PFSK-1 (cell line): ENCODE data around the gene OR1J1.

Experiments
- POLR2AphosphoS5 ChIP-seq: IDR thresholded peaks from 2 replicates; pipeline ENCODE4 v1.6.1; 2012; ENCODE audit warnings: low read depth, mild to moderate bottlenecking, control low read depth, low read length, moderate library complexity
- REST ChIP-seq, 2 experiments: IDR thresholded peaks; 2 replicates each; pipeline versions ENCODE4 v1.6.1 to v1.8.0; 2011 to 2012; ENCODE audit warnings: low read depth in 2 of 2, low read length in 2 of 2, control low read depth in 1 of 2, inconsistent platforms in 1 of 2, mild to moderate bottlenecking in 1 of 2, moderate library complexity in 1 of 2; ENCODE audit not compliant: insufficient read depth in 1 of 2
- SIN3A ChIP-seq: IDR thresholded peaks from 2 replicates; pipeline ENCODE4 v1.6.1; 2012; ENCODE audit warnings: mild to moderate bottlenecking, low read length, moderate library complexity, borderline replicate concordance; ENCODE audit not compliant: insufficient read depth
- TAF1 ChIP-seq: IDR thresholded peaks from 2 replicates; pipeline ENCODE4 v1.6.1; 2012; ENCODE audit warnings: low read length, control low read depth, borderline replicate concordance; ENCODE audit not compliant: insufficient read depth

- TF ChIP-seq REST (IDR thresholded peaks at IDR 0.05; ENCODE audit: insufficient read depth in 1 of 2, low read depth in 2 of 2, low read length in 2 of 2) = no peak
- no peak for TF ChIP-seq POLR2AphosphoS5
- no peak for TF ChIP-seq SIN3A
- TF ChIP-seq TAF1 = no peak
Measured at GRCh38 chr9:122475717-122476116, 2.0 kb downstream of the OR1J1 start.
